ENCODE measurements around the gene RNGTT.
A peak's percentile ranks its signal among the peaks of the same experiment; 100 is the strongest.
"Not testable (repeated sequence)": the region's sequence is repeated elsewhere in the genome, so short reads cannot be mapped to it uniquely, and the experiment has no call there.

The RNGTT gene

GRCh38 chr6:88982720-88983119, 19.3 kb upstream of the RNGTT start:
- no peaks in the 10 kb centered on the region for H4K20me1 ChIP-seq
- no peak overlapping the region for H3K27ac ChIP-seq
- H3K4me1 ChIP-seq: peaks cover 0 to 7% (median 0%) of the 10 kb centered on the region in 10 experiments; a peak in 2 of 20 replicates
- peak overlapping the region in 2 of 11 experiments; percentile 19 to 35; a peak in 1 of 22 replicates for H3K4me2 ChIP-seq
- no peak for TF ChIP-seq Cebpa-rat (IDR thresholded peaks at IDR 0.05)
- no peaks in the 10 kb centered on the region for H3K27me3 ChIP-seq
- H3K36me3 ChIP-seq: no peaks in the 10 kb centered on the region
- no peak overlapping the region for H3K9ac ChIP-seq
- no peaks in the 10 kb centered on the region for H3K9me3 ChIP-seq (replicated peaks in 1 of 11)
- H3K4me3 ChIP-seq: no peak overlapping the region

GRCh38 chr6:88975369-88975768, 12.0 kb upstream of the RNGTT start:
- Histone ChIP-seq H3K9ac (no peak overlapping the region), H3K27me3 (no peaks in the 10 kb centered on the region), H3K4me2 (no peak overlapping the region), H3K36me3 (no peaks in the 10 kb centered on the region), H3K27ac (no peak overlapping the region), H3K4me3 (no peak overlapping the region), H3K9me3 (replicated peaks in 1 of 11) (no peaks in the 10 kb centered on the region), H3K4me1 (no peaks in the 10 kb centered on the region), H4K20me1 (no peaks in the 10 kb centered on the region)
- TF ChIP-seq Cebpa-rat (IDR thresholded peaks at IDR 0.05): no peak

DNA sequence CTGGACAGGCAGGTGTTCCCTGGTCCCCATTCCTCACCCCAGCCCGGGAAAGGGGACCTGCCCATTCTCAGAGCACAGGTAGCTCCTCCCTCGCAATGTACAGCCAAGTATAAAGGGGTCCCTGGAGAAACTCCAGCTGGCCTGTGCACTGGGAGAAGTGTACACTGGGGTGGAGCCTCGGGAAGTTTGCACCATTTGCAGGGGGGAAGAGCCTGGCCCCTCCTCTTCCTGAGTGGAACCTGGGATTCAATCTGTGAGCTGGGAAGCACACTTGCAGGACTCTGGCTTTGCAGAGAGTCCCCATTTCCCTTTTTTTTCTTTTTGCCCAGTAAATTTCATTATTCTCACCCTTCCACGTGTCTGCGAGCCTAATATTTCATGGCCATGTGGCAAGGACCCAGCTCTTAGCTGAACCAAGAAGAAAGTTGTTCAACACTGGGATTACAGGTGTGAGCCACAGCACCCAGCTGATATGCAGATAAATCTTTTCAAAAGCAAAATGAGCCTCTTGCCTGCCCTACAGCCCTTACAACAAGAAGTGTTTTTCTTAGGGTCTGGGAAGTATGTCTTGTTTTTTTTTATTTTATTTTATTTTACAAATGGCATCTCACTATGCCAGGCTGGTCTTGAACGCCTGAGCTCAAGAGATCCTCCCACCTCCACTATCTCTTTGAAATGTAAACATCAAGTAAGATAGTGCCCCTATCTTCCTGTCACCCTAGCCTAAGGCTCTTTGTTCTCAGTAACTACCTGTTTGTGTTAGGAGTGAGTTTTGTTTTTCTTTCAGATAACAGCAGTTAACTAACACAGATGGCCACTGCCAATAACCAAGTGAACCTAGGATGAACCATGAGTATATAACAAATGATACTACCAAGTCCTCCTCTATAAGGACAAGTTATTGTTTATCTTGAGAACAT, 9.3 kb upstream of the RNGTT start:
- no peaks in the 10 kb centered on the region for H3K9me3 ChIP-seq (replicated peaks in 1 of 11)
- H3K4me2 ChIP-seq: no peak overlapping the region
- no peak overlapping the region for H3K4me3 ChIP-seq
- H3K36me3 ChIP-seq: no peaks in the 10 kb centered on the region
- no peak overlapping the region for H3K9ac ChIP-seq
- no peak overlapping the region for H3K27ac ChIP-seq
- no peaks in the 10 kb centered on the region for H3K27me3 ChIP-seq
- TF ChIP-seq Cebpa-rat (IDR thresholded peaks at IDR 0.05): no peak
- no peaks in the 10 kb centered on the region for H3K4me1 ChIP-seq
- no peaks in the 10 kb centered on the region for H4K20me1 ChIP-seq

DNA sequence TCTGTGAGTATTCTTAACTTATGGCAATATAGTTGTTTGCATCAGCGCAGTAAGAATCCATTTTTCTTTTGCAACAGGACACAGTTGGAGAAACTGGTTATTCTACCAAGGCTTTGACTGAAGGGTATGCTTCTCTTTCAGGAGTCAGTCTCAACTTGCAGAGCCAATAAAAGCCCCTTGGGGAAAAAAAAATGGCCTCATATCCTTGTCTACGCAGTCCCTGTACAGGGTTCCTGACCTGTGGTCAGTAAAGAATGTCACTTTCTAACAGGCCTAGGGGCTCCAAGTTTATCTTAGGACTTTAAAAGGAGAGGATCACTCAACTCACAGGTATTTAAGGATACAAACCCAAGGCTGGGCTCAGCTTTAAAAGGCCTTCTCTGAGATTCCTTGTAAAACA, 6.9 kb upstream of the RNGTT start:
- H3K4me2 ChIP-seq: no peak overlapping the region
- no peak overlapping the region for H3K4me3 ChIP-seq
- no peak overlapping the region for H3K9ac ChIP-seq
- no peaks in the 10 kb centered on the region for H3K36me3 ChIP-seq
- H3K27ac ChIP-seq: no peak overlapping the region
- no peak for TF ChIP-seq Cebpa-rat (IDR thresholded peaks at IDR 0.05)
- no peaks in the 10 kb centered on the region for H3K9me3 ChIP-seq (replicated peaks in 1 of 11)
- H4K20me1 ChIP-seq: no peaks in the 10 kb centered on the region
- no peaks in the 10 kb centered on the region for H3K4me1 ChIP-seq
- no peaks in the 10 kb centered on the region for H3K27me3 ChIP-seq

DNA sequence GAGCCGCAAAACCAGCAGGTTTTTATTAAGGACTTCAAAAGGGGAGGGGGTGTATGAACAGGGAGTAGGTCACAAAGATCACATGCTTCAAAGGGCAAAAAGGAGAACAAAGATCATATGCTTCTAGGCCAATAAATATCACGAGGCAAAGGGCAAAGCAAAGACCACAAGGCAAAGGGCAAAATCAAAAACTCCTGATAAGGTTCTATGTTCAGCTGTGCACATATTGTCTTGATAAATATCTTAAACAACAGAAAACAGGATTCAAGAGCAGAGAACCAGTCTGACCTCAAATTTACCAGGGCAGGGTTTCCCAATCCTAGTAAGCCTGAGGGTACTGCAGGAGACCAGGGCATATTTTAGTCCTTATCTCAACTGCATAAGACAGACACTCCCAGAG, 5.8 kb upstream of the RNGTT start:
- not testable (repeated sequence) for H3K36me3 ChIP-seq, H4K20me1 ChIP-seq, H3K27ac ChIP-seq

DNA sequence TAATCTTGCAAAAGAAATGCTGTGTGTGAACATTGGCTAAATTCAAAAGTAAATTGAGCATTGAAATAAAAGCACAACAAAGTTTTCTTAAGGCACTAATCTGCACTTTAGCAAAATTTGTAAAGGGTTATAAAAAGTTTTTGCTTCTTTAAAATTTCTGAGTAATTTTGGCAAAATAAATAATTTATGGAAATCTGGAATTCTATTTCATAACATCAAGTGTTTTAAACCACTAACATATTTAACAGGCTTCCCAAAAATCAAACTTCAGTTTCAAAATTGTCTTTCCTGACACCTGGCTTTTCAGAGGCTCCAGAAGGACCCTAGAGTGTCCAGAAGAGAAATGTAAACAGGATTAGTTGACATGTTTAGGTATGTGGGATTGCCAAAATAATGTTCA, 4.5 kb upstream of the RNGTT start:
- Histone ChIP-seq H3K27me3 (no peaks in the 10 kb centered on the region), H3K9ac (no peak overlapping the region)

More for the DNA sequence above, 5.8 kb upstream of the RNGTT start:
- not testable (repeated sequence) for H3K4me1 ChIP-seq; H3K9me3 ChIP-seq (replicated peaks in 1 of 11); H3K4me2 ChIP-seq; H3K9ac ChIP-seq; H3K27me3 ChIP-seq; H3K4me3 ChIP-seq

DNA sequence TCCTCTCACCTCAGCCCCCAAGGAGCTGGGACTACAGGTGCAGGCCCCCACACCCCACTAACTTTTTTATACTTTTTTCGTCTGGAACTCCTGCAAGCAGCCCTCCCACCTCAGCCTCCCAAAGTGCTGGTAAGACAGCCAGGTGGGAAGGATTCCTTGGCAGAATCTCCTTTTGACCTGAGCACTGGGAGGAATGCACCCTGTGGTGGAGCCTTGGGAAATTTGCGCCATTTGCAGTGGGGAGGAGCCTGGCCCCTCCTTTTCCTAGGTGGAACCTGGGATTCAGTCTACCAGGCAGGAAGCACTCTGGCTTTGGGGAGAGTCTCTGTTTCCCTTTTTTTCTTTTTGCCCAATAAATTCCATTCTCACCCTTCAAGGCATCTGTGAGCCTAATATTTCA, 2.3 kb upstream of the RNGTT start:
- TF ChIP-seq Cebpa-rat (IDR thresholded peaks at IDR 0.05): no peak
- H3K27me3 ChIP-seq: no peaks in the 10 kb centered on the region
- no peak overlapping the region for H3K4me3 ChIP-seq
- no peak overlapping the region for H3K4me2 ChIP-seq
- H3K9me3 ChIP-seq (replicated peaks in 1 of 11): peaks cover 0 to 4% (median 0%) of the 10 kb centered on the region in 11 experiments; a peak in 1 of 22 replicates
- H3K9ac ChIP-seq: no peak overlapping the region
- H3K36me3 ChIP-seq: peaks cover 0 to 5% (median 0%) of the 10 kb centered on the region in 11 experiments; a peak in 2 of 22 replicates
- no peak overlapping the region for H3K27ac ChIP-seq
- no peaks in the 10 kb centered on the region; a peak in 1 of 22 replicates for H4K20me1 ChIP-seq
- H3K4me1 ChIP-seq: peaks cover 6 to 17% (median 12%) of the 10 kb centered on the region in 10 experiments; a peak in 13 of 20 replicates

More for the DNA sequence above, 4.5 kb upstream of the RNGTT start:
- no peak overlapping the region for H3K27ac ChIP-seq
- H3K36me3 ChIP-seq: no peaks in the 10 kb centered on the region
- H3K4me2 ChIP-seq: no peak overlapping the region
- no peak overlapping the region for H3K4me3 ChIP-seq
- peaks cover 0 to 10% (median 6%) of the 10 kb centered on the region in 10 experiments; a peak in 6 of 20 replicates for H3K4me1 ChIP-seq
- H3K9me3 ChIP-seq (replicated peaks in 1 of 11): no peaks in the 10 kb centered on the region
- H4K20me1 ChIP-seq: no peaks in the 10 kb centered on the region
- no peak for TF ChIP-seq Cebpa-rat (IDR thresholded peaks at IDR 0.05)

GRCh38 chr6:88964509-88964908, 1.1 kb upstream of the RNGTT start:
- Histone ChIP-seq H3K27me3 (no peaks in the 10 kb centered on the region), H3K36me3 (peaks cover 0 to 5% (median 0%) of the 10 kb centered on the region in 11 experiments; a peak in 2 of 22 replicates), H4K20me1 (no peaks in the 10 kb centered on the region; a peak in 1 of 22 replicates), H3K4me3 (peak overlapping the region in 8 of 10 experiments; percentile 69 to 87 (median 82); a peak in 14 of 20 replicates), H3K9me3 (replicated peaks in 1 of 11) (peaks cover 0 to 4% (median 0%) of the 10 kb centered on the region in 11 experiments; a peak in 1 of 22 replicates), H3K27ac (peak overlapping the region in 3 of 11 experiments; percentile 71 to 80 (median 76); a peak in 3 of 22 replicates), H3K4me1 (peaks cover 6 to 17% (median 12%) of the 10 kb centered on the region in 10 experiments; a peak in 13 of 20 replicates), H3K4me2 (peak overlapping the region; percentile 53 to 82 (median 72); a peak in 21 of 22 replicates), H3K9ac (peak overlapping the region in 7 of 11 experiments; percentile 65 to 89 (median 85); a peak in 10 of 22 replicates)
- TF ChIP-seq Cebpa-rat (IDR thresholded peaks at IDR 0.05): no peak

GRCh38 chr6:88958842-88959241, 4.6 kb downstream of the RNGTT start:
- Histone ChIP-seq H4K20me1 (peaks cover 0 to 4% (median 0%) of the 10 kb centered on the region in 11 experiments; a peak in 4 of 22 replicates), H3K36me3 (peaks cover 0 to 5% (median 0%) of the 10 kb centered on the region in 11 experiments; a peak in 3 of 22 replicates), H3K4me1 (peaks cover 0 to 8% (median 7%) of the 10 kb centered on the region in 10 experiments; a peak in 8 of 20 replicates), H3K4me3 (no peak overlapping the region), H3K9me3 (replicated peaks in 1 of 11) (peaks cover 13 to 41% (median 28%) of the 10 kb centered on the region in 11 experiments), H3K9ac (no peak overlapping the region), H3K4me2 (no peak overlapping the region), H3K27ac (no peak overlapping the region), H3K27me3 (no peaks in the 10 kb centered on the region)
- no peak for TF ChIP-seq Cebpa-rat (IDR thresholded peaks at IDR 0.05)

Data from BLaER1 treated with 17β-estradiol and CSF1 and Interleukin-3, amounts not matched to agents 10 nM and 100 nM (cell line).